HG02678 (cell line): Measurements from ENCODE around the gene TAPBP.

Source experiments
- ATAC-seq: cut with Tn5 transposase; IDR thresholded peaks from one replicate; pipeline ENCODE4 v1.9.1; 2021; ENCODE audit warnings: mild to moderate bottlenecking, moderate library complexity; ENCODE audit not compliant: unreplicated experiment

The TAPBP gene

DNA sequence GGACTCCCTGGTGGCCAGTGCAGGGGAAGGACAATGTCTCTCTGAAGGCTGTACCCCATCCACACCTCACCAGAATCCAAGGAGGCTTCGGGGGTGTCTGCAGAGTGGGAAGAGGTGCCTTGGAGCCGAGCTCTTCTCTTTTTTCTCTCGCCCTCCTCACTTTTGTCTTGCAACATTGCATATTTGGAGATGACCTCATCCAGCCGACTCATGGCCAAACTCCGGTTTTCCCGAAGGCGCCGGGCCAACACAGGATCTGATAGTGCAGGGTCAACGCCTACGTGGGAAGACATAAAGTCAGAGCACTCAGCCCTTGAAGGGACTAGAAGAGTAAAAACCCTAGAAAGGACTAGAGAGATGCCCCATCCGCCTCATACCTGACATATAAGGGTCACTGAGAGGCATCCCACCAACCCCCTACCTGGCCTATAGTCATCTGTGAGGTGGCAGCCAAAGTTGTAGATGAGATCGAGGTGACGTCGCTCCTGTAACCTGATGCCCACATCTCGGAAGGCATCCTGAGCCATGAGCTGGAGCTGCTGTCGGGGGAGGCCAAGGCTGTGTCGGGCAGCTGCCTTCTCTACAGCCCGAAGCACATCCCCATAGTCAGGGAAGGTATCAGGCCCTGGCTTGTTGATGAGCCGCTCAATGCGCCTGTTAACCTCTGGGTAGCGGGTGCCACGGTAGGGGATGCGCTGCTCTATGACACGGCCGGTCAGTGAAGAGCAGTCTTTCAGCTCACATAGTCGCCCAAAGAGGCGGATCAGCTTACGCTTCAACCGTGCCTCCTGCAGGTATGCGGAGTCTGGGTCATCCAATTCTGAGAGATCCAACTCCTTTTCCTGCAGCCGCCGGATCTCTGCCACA, 6.7 kb upstream of the TAPBP start:
- ATAC-seq: no peak

- no peak for ATAC-seq
Observed at GRCh38 chr6:33319939-33320314, 6.0 kb upstream of the TAPBP start.

DNA sequence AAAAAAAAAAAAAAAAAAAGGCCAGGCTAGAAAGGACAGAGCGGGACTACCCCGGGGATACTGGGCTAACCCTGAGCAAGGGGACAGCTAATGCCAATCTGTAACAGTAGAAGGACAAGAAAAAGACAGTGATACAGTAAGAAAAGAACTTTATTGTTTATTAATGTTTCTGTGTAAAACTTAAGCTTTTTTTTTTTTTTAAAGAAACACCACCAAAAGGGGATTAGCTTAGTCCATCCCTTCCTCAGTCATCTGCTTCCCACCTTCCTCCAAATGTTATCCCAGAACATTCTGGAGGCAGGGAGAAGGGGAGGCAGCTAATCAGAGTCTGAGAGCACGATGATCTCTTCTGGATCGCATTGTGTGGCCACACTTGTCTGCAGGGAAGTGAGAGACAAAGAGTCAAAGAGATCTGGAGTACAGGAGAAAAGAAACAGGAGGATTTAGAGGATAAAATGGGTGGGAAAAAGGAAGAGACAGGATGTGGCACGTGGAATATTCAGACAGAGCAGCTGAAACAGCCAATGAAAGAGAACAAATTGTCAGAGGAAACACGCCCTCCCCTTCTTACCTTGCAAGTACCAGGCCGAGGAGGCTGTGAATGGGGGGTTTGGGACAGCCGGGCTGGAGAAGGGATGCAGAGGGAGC, 4.7 kb upstream of the TAPBP start:
- no peak for ATAC-seq

GRCh38 chr6:33317669-33318425, 4.0 kb upstream of the TAPBP start, which contains the start of gene ZBTB22:
Gene ZBTB22 (minus strand): TSS chr6:33317744. CDS start chr6:33316916, 828 bp downstream.
- peak; percentile 57 for ATAC-seq

DNA sequence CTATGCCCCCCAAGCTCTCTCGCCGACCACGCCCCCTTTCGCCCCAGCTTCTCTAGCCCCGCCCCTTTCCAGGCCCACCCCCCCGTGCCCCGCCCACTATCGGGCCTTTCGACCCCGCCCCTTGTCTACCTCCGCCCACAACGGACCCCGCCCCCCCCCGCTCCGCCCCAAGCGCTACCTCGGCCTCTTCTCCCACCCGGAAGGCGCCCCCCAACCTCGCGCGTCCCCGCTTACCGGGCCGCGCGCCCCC, 3.5 kb upstream of the TAPBP start:
- no peak for ATAC-seq

DNA sequence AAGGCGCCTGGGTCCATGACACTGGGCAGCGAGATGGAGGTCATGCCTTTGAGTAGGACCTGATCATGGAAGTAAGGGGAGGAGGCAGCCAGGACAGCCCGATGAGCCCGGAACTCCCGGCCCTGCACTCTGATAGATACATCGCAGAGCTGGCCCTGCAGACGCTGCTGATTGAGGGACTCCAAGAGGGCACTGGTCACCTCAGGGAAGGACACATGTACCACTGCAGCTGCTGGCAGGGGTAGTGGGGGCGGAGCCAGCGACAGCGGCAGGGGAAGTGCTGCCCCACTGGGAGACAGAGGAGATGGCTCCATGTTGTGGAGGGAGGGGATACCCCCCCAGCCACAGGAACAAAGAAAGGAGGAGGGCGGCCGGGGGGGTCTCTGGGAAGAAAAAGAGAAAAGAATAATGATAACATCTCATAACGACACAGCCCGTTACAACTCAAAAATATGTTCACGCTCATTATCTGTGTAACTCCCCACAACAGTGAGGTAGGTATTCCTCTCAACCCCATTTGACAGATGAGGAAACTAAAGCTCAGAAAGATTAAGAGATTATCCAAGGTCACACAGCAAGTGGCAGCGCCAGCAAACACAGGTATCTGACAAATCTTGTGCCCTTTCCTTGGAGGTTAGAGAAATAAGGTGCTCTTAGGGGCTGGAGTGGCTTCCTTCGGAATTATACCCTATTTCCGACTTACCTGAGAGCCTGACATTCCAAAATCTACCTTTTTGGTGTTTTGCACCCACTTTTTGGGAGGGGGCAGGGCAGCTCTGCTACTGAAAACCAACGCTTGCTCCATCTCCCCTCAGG, 2.9 kb upstream of the TAPBP start:
- ATAC-seq: no peak

DNA sequence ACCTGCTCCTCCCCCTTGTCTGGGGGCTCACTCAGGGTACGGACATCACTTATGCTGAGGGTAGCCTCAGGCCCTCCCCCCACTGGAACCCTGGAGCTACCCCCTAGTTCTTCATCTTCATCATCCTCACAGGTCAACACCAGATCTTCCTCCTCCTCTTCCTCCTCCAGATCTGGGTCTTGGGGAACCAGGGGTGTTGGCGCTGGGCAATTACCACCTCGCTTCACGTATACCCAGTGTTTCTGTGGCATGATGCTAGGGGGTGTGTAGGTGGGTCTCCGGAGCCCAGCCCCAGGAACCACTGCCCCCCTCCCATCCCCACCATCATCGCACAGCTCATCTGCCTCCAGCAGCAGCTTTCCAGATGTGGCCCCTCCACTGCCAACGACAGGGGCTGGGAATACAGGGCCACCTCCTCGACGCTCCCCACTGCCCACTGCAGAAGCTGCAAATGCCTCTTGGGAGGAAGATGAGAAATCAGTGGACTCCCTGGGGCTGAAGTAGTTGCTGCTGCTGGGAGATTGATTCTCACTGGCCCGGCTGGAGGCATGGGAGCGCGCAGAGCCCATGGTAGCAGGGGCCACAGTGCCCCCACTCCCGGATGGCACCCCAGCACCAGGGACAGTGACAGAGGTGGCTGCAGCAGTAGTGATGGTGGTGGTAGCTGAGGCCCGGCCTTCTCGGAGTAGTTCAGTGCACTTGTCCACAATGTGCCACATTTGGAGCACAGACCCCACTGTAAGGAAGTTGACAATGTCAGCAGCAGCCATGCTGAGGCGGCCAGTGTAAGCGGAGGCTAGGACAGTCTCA, 2.1 kb upstream of the TAPBP start:
- ATAC-seq: no peak

GRCh38 chr6:33314943-33315792, 1.3 kb upstream of the TAPBP start:
- no peak for ATAC-seq

- ATAC-seq: no peak
Observed at GRCh38 chr6:33314515-33314942, 651 bp upstream of the TAPBP start.

GRCh38 chr6:33313105-33313708, 671 bp downstream of the TAPBP start:
- ATAC-seq: no peak

- ATAC-seq: peak; percentile 38
Observed at GRCh38 chr6:33312361-33313104, 1.3 kb downstream of the TAPBP start.

- no peak for ATAC-seq
Observed at GRCh38 chr6:33306356-33306755, 7.5 kb downstream of the TAPBP start.

DNA sequence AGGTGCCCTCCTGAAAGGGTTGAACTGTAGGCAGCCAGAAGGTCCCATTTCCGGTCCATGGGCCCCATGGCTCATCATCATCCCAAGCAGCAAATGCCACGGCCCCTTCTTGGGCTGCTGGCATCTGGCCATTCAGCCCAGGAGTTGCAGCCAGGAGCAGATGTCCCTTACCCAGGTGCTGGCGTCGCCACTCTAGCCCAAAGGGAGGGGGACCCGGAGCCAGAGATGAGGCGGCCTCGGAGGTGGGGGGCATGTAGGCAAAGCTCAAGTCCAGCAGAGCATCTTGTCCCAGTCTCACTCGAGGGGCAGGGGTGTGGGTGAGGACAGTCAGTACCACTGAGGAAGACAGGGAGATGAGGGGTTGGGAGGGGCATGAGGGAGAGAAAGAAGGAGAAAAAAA, 8.8 kb downstream of the TAPBP start:
- ATAC-seq: no peak

DNA sequence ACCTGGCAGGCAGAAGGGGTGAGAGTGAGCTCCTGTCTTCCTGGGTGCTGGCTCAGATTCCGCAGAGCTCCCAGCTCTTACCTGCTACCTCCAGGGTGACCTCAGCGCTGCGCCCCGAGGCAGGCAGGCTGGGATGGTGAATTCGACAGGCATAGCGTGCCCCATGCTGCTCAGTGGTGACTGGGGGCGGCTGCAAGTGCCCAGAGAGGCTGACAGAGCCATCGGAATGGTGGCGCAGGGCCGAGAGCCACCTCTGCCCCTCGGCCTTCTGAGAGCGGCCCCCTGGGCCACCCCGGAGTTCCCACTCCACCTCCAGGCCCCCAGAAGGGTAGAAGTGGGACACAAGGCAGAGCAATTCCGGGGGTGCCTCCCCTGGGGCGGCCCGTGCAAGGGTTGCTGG, 9.7 kb downstream of the TAPBP start:
- ATAC-seq: no peak

DNA sequence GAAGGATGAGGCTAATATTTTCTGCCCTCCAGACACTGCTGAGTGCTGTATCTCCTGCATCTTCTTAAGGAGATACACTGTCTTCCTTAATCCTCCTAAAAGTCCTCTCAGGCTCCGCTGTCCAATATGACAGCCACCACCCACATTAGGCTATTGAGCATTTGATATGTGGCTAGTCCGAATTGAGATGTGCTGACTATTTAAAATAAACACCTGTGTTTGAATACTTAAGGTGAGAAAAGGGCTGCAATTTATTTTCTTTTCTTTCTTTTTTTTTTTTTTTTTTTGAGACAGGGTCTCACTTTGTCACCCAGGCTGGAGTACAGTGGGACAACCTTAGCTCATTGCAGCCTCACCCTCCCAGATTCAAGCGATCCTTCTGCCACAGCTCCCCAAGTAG, 12.0 kb downstream of the TAPBP start:
- no peak for ATAC-seq

DNA sequence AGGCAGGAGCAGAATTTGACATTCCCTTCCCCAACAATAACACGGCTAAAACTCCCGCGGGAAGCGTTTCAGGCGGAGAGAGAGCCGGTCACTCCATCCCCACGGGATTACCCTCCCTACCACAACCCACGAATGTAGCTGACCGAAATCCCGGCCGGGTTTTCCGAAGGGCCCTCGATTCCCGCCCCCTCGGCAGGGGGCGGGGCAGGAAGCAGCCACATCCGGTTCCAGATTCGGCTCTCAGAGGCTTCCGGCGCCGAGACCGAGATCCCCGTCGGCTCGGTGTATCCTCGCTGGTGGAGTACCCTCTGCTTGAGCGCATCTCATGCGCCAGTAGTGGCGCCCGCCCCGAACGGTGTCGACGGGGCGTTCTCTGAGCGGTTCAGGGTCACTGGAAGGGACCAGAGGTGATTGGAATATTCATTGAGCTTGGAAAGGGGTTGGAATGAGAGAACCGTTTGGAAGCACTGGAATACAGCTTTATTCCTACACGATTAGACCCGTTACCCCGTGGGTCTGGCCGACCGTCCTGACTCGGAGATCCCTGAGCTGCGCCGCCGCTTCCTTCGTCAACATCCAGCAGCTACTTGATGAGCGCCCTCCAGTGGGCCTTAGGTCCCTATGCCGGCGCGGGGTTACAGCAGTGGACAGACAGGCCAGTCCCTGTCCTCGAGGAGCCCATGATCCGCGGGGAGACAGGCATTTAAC, 14.5 kb downstream of the TAPBP start:
- ATAC-seq: peak; percentile 76

DNA sequence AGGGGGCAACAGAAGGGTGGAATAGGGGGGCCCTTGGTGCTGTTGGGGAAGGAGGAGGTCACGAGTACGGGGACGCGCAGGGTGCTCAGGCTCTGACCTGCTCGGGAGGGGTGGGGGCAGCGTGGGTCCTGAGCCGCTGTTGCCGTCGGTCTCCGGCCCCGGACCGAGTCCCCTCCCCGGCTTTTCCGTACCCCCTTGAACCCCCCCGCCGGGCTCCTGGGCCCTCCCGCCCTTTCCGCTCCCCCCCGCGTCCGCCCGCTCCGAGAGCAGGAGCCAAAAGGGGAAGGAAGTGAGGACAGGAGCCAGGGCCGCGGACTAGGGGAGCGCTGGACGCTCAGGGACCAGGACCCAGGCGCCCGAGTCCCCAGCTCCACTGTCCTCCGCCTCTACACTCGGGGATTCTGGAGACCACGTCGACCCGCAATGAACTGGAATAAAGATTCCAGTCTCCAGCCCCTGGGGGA, 15.1 kb downstream of the TAPBP start, which contains the start of gene RGL2:
Gene RGL2, minus strand, starts transcription at position 170 of the 464 bp plus-strand sequence. CDS start 332 bp downstream, outside the sequence.
- ATAC-seq: peak; percentile 28
